Chondrocyte (in vitro differentiated cells): Measurements from ENCODE around the gene FAM200B. TPM values are rescaled to one million over a fixed set of nuclear protein-coding genes. Genes with fewer than 3 reads are reported as not detected.
A peak's percentile ranks its signal among the peaks of the same experiment; 100 is the strongest.

Experiments used
- DNase-seq: peaks from one replicate; pipeline ENCODE4 v3.0.0; 2021; ENCODE audit warnings: mixed read lengths, low spot score
- H3K27ac Mint-ChIP-seq: one replicate; pipeline ENCODE4 v1.8.0; 2021; ENCODE audit warnings: mild to moderate bottlenecking, moderate library complexity, mixed read lengths; ENCODE audit not compliant: unreplicated experiment
- H3K27me3 Mint-ChIP-seq: 2 replicates; pipeline ENCODE4 v1.8.0; 2021; ENCODE audit warnings: low read depth, mixed read lengths
- H3K36me3 Mint-ChIP-seq: 2 replicates; pipeline ENCODE4 v1.8.0; 2021; ENCODE audit warnings: low read depth, mixed read lengths
- H3K4me1 Mint-ChIP-seq: 2 replicates; pipeline ENCODE4 v1.8.0; 2021; ENCODE audit warnings: low read depth, mild to moderate bottlenecking, mixed read lengths
- H3K4me3 Mint-ChIP-seq: one replicate; pipeline ENCODE4 v1.8.0; 2021; ENCODE audit warnings: mild to moderate bottlenecking, moderate library complexity, mixed read lengths; ENCODE audit not compliant: unreplicated experiment
- H3K9me3 Mint-ChIP-seq: 2 replicates; pipeline ENCODE4 v1.8.0; 2021; ENCODE audit warnings: low read depth, mixed read lengths
- CTCF ChIP-seq: fragments of 200-600 bp; sonication (generic); IDR thresholded peaks from 2 replicates; pipeline ENCODE4 v1.5.0; 2021; ENCODE audit warnings: antibody characterized with exemption, mild to moderate bottlenecking, moderate library complexity
- total RNA-seq: library from RNA; stranded (reverse); gene quantifications from 3 replicates; pipeline ENCODE4 v1.2.1, GENCODE V29; 2021

The FAM200B gene
- total RNA-seq, 1 donor from 2014 or later: 31.8 TPM

- Mint-ChIP-seq H3K9me3 (no peaks in the 10 kb centered on the region), H3K27me3 (no peaks in the 10 kb centered on the region), H3K36me3 (no peaks in the 10 kb centered on the region)
Observed at GRCh38 chr4:15735536-15735935, 53.9 kb downstream of the FAM200B start.

DNA sequence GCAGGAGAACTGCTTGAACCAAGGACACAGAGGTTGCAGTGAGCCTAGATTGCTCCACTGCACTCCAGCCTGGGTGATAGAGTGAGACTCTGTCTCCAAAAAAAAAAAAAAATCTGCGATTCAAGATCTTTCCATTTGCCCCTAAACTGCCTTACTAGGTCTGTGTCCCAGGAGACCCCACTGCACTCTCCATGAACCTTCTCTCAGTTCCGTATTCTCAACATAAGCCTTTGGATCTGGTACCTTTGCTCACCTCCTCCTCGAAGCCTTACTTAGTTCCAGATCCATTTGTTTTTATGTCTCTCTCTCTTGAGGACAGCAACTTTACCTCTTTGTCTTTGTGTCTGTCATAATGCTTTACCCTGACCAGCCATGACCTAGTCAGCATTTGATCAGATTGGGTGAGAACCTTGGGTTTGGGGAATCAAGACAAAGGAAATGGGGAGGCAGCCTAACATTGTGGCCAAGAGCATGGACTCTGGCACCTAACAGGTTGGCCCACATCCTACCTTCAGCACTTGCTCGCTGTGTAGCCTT is 55.0 kb downstream of the FAM200B start:
- Mint-ChIP-seq H3K4me1 (peaks cover 8% of the 10 kb centered on the region), H3K9me3 (peaks cover 6% of the 10 kb centered on the region), H3K27me3 (no peaks in the 10 kb centered on the region), H3K4me3 (no peak overlapping the region), H3K36me3 (peaks cover 3% of the 10 kb centered on the region), H3K27ac (no peak overlapping the region)
- TF ChIP-seq CTCF: no peak
- DNase-seq: no peak

More at GRCh38 chr4:15735536-15735935, 53.9 kb downstream of the FAM200B start:
- H3K4me1 Mint-ChIP-seq: peaks cover 8% of the 10 kb centered on the region
- no peak overlapping the region for H3K27ac Mint-ChIP-seq
- no peak overlapping the region for H3K4me3 Mint-ChIP-seq
- TF ChIP-seq CTCF: no peak
- DNase-seq: no peak

DNA sequence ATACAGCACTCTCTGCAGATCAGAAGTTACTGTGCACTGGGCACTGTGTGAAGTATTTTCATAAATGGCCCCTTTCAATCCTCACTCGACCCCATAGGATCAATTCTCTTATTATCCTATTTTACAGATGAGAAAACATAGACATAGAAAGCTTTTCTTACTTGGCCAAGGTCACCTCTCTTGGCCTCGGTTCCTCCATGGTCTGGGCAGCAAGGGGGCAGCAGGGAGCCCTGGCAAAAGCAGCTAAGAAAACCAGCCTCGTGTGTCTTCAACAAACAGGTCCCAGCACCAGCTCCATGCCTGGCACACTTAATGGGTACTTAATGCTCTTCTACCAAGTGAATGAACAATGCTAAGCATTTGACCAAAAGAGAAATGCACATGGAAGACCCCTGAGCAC is 55.6 kb downstream of the FAM200B start:
- no peak overlapping the region for H3K27ac Mint-ChIP-seq

GRCh38 chr4:15738877-15739276 is 57.2 kb downstream of the FAM200B start:
- Mint-ChIP-seq H3K4me3 (no peak overlapping the region), H3K27me3 (no peaks in the 10 kb centered on the region), H3K9me3 (peaks cover 13% of the 10 kb centered on the region), H3K27ac (peak overlapping the region; percentile 53), H3K4me1 (peaks cover 8% of the 10 kb centered on the region), H3K36me3 (peaks cover 4% of the 10 kb centered on the region)
- TF ChIP-seq CTCF: no peak
- no peak for DNase-seq

More for the DNA sequence above, 55.6 kb downstream of the FAM200B start:
- no peak for DNase-seq
- no peaks in the 10 kb centered on the region for H3K27me3 Mint-ChIP-seq
- peaks cover 3% of the 10 kb centered on the region for H3K36me3 Mint-ChIP-seq
- no peak overlapping the region for H3K4me3 Mint-ChIP-seq
- H3K9me3 Mint-ChIP-seq: peaks cover 8% of the 10 kb centered on the region
- TF ChIP-seq CTCF: peak; percentile 7
- H3K4me1 Mint-ChIP-seq: peaks cover 8% of the 10 kb centered on the region

Other genes starting within 250 kb of the FAM200B start
- gene CC2D2A, start 211.9 kb upstream of the FAM200B start, total RNA-seq: 18.6 to 31.5 TPM (median 19.2 TPM) in 3 replicates
- gene FBXL5, start 26.5 kb upstream of the FAM200B start, total RNA-seq: 54.4 to 110 TPM (median 56.9 TPM) in 3 replicates
- 0.45 TPM in 1 of 3 replicates, not detected in the others for gene BST1, start 21.2 kb downstream of the FAM200B start, total RNA-seq
- gene CD38, start 96.5 kb downstream of the FAM200B start, total RNA-seq: not detected in 3 replicates